Measurements from ENCODE around the gene KRT72.
A peak's percentile ranks its signal among the peaks of the same experiment; 100 is the strongest.

Gene KRT72

DNA sequence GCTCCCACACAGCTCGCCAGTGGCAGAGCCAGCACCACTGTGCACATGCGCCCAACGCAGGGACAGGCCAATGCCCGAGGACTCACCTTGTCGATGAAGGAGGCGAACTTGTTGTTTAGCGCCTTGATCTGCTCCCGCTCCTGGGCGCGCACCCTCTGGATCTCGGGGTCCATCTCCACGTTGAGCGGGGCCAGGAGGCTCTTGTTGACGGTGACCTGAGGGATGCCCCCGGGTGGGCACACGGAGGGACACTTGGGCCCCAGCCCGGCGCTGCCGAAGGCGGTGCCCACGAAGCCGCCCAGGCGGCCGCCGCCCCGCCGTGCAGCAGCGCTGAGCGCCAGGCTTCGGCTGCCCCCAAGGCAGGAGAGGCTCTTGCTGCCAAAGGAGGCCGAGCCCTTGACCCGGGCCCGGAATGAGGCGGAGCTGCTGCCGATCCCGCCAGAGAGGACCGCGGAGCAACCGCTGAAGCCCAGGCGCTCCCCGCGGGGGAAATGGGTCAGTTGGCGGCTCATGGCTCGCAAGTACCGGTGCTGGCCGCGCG is at the start of gene KRT72:
TSS of gene KRT72 (minus strand) at position 523 of the 541 bp plus-strand sequence. CDS start at position 512, 11 bp downstream.
- no peak for DNase-seq (ENCODE audit: low read depth)

DNA sequence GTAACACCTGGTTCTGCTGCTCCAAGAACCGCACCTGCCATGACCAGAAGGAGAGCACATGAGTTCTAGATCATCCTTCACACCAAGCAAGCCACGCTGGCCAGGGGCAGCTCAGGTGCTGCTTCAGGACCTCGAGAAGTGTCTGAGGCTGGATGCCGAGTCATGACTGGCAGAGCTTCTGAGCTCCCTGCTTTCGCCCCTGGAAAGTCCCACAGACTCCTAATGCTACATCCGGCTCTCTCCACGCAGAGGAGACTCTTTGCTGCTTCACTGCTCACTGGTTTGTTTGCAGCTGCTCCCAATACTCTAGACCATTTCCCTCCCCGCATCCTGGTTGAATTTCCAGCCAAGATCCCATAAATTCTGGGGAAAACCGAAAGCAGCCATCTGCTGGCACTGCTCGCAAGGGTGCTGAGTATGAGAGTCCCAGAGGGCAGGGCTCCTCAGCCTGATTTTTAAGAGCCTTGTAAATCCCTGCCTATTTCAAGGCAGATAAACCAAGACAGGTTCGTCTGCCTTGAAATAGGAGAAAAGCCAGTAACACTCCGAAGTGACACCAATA is 49.3 kb upstream of the KRT72 start:
- DNase-seq (ENCODE audit: low read depth): peak; percentile 3

DNA sequence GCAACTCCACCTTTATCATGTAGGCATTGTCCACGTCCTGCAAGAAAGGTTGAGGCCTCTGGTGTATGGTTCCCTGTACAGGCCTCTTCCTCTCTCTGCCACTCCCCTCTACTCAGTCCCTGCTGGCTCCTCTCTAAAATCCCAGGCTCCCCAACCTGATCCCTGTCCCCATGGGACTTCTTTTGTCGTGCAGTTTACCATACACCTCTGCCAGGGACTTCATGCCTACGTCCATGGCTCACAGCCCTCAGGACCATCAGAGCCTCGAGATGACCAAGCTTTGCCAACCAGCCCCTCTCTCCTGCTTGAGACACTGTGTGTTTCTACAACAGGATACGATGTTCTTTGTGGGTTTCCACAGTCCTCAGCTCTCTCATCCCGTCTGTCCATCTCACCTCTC is 47.8 kb upstream of the KRT72 start:
- no peak for DNase-seq (ENCODE audit: low read depth)

DNA sequence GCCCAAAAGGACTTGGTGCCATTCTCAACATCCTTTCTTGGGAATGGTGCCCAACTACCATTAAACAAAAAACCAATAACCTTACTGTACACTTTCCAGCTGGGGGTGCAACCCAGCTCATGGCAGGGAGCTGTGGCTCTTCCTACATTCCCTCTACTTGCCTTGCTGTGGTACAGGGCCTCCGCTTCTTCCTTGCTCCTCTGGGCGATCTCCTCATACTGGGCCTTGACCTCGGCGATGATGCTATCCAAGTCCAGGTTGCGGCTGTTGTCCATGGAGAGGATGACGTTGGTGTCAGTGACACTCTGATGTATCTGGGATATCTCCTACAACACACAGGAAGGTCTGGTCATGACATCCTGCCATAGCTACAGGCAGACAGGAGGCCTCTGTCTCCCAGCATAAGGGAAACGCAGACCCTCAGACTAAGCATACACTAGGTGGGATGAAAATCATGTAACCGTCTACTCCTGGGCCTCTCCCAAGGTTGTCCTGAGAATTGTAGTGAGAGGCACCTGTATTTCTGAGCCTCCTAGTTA is 46.8 kb upstream of the KRT72 start:
- no peak for DNase-seq (ENCODE audit: low read depth)

DNA sequence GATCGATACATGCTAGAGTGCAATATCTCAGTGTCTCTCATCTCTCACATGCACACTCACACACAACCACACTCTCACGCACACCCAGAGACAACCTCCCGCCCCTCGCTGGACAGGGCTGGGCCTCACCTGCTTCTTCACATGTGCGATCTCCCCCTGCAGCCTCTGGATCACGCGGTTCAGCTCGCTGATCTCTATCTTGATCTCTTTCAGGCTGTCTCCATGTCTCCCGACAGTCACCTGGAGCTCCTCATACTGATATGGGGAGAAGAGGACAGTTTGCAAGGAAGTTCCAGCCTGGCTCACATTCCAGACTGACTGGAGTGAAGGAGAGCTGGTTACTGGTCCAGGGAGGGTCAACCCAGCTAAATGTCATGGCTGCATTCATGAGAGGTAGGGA is 46.3 kb upstream of the KRT72 start:
- no peak for DNase-seq (ENCODE audit: low read depth)

DNA sequence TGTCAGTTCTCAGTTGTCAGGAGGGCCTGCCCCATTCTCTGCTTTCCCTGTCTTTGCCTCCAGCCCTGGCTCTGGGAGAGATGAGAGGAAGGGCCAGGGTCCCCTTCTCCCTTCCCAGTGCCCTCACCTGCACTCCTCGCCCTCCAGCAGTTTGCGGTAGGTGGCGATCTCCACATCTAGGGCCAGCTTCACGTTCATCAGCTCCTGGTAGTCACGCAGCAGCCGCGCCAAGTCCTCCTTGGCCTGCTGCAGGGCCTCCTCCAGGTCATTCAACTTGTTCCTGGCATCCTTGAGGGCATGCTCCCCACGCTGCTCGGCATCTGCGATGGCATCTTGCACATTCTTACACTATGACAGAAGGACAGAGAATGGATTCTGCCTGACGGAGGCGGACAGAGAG is 45.4 kb upstream of the KRT72 start:
- DNase-seq (ENCODE audit: low read depth): no peak

DNA sequence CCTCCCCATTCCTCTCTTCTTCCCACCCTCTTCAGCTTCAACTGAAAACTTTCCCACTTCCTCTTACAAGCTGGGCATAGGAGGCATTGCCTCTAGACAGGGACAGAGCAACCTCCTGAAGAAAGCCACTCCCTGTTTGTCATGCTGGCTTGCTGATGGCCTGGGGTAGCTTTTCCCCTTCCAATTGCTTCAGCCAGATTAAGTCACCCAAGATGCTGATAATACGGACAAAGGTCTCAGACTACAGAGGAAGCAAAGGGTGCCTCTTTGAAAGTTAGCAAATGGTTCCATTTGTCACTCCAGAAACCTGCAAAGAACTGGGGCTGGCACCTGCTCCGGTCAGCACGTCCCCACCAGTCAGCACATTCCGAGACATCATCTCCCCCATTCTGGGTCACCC is 44.7 kb upstream of the KRT72 start:
- no peak for DNase-seq (ENCODE audit: low read depth)

DNA sequence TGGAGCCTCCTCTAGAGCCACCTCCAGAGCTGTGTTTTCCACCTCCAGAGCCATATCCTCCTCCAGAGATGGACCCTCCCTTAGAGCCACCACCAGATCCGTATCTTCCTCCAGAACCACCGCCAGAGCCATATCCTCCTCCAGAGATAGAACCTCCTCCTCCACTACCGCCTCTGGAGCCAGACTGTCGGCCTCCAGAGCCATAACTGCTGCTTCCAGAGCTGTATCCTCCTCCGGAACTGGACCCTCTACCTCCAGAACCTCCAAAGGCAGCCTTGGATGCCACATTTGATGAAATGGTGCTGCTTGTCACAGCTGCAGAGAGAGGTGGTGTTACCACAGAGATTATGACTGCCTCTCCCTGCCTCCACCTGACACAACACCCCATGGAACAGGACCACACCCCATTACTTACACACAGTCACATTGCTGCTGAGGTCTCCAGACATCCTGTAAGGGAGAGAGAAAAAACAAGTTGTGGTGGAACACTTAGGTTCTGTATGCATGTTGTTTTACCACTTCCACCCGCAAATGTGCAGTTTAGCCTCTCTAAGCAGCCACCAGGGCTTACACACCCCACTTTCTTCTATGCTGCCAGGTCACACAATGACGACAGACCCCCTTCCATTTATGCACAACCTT is 44.0 kb upstream of the KRT72 start:
- DNase-seq (ENCODE audit: low read depth): no peak

DNA sequence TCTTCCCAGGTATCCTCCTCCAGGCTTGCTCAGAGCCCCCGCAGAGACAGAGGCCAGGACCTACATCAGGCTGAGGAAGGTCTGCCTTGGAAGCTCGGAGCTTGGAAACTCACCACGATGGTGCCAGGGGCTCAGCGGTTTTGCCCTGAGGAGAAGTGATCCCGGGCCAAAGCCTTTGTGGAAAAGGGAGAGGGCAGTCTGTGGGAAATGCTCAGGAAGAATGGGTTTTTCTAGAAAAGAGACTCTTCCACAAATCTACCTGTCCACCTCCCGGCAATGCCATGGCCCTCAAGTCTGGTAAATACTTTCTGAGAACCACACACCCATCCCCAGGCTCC is 42.8 kb upstream of the KRT72 start:
- DNase-seq (ENCODE audit: low read depth): no peak

DNA sequence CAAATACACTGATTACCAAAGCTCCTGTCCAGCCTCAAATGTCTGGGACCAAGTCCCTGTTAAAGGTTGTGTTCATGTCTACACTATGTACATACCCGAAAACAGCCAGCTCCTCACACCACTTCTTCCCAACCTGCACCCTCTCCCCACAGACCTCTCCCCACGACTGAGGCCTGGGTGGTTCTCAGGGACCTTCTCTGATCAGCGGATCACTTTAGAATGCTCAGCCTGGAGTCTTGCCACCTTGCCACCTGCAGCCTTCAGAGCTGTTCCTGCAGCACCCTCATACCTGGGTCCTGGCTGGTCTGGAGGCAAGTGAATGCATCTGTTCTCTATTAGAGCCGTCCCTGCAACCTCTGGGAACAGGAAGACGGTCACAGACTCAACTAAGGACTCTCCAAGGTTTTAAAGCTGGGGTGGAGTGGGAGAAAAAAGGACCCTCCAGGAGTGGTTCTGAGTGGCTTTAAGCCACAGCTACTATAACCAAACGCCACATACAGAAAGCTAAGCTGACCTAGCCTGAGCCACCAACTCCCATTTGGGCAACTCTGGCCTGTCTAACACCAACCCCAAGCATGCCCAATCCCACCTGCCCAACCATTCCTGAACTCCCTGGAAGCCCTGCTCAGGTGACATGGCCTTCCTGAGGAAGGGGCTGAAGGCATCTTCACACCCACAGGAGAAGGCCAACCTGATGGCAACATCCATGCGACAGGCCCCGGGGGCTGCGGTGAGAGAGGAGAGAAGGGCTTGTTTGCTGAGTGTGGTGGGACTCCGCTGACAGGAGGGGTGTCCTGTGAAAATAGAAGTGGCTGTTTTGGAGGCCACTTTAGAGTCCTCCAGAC is 42.2 kb upstream of the KRT72 start:
- no peak for DNase-seq (ENCODE audit: low read depth)

DNA sequence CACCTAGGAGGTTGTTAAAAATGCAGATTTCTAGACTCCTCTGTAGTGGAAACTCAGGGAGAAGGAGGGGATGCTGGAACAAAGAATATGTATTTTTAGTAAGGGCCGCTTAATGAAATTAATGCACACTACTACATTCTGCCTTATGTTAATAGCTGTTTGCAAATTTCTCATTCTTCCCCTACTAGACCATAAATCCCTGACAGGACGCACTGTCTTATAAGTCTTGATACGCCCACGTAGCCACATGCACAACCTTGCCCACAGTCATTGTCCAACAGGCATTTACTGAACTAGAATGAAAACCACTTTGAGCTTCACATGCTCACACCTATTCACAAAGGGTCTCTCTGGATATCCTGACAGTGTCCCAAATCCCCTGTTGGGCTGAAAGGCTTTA is 40.2 kb upstream of the KRT72 start:
- DNase-seq (ENCODE audit: low read depth): no peak

DNA sequence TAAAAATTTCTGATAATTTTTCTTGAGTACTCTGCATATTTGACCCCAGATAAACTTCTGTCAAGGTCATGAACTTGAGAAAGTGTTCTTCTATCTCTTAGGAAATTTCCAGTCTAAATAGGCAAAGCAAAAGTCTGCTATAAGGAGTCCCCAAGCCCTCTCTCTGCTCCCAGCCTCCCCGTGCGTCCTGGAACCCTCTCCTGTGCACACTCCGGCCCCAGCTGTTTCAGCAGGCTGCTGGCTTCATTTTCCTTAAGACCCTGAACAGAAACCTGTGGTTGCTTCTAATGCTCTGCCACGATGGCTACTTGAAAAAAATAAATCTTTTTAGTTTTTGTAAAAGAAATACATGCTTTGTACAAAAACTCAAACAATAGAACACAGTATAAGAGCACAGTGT is 36.0 kb upstream of the KRT72 start:
- no peak for DNase-seq (ENCODE audit: low read depth)

DNA sequence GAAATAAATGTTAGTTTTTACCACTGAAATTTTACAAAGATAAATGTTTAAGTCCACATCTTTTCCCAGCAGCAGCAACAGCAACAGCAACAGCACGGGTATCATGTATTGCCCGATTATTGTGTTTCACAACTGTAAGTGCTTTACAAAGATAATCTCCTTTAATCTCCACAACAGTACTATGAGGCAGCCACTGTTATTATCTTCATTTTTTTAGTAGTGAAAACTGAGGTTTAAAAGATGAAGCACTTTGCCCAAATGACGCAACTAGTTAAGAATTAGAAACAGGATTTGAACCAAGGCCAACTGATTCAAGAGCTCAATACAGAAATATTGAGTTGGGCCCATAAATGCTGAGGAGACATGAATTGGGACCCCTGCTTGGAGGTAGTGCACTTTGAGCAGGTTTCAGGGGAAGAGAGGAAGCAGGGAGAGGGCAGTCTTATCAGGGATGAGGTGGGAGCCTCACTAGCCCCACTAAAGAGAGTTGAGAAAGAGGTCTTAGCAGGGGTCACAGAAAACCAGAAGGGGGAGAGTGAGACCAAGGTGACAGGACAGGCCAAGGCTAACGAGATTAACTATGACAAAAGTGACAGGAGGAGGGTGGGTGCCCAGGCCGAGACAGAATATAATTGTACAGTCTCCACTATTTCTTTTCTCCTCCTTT is 35.5 kb upstream of the KRT72 start:
- DNase-seq (ENCODE audit: low read depth): no peak

DNA sequence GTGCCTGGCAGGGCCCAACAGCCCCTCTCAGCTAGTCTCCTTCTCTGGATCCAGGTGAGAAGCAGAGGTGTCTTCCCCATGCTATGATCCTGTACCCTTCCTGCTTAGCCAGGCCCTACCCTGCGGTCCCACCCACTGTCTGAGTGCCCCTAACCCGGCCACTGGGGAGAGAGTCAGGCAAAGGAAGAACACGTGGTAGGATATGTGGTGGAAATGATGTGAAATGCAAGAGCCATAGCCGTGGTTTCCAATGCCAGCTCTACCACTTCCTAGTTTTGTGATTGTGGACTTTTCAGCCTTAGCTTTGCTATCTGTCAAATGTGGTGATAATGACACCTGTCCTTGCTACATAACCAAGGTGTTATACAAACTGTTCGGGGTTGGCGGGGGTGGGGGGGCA is 34.9 kb upstream of the KRT72 start:
- no peak for DNase-seq (ENCODE audit: low read depth)

DNA sequence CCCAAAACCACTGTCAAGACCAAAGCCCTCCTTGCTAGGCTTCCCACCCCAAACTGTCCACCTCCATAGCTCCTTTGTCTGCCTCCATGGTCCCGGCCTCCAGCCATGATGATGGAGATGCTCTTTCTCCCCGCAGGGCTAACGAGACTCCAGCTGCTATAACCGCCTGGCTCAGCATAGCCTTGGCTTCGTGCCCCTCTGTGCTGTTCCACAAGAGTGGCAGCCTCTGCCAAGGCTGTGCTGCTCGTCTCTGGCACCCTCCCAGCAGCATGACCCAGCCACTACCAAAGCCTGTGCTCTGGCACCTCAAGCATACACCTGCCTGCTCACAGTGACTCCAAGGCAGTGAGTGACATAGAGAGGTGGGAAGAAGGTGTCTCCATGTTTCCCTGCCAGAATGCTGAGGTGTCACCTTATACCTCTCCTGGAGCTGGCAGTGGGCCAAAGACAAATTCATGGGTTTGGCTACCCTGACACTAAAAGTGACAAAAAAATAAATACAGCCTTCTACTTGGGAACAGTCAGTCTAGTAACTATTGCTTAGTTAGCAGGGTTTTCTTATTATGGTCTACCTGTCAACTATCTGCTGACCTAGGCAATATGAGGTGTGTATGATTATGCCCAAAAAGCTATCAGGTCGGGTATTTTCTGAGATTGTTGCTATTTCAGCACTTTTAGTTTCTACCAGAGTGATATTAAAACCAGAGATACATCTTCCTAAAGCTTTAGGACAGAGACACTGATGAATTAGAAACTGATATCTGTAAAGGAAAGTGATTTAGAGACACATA is 33.2 kb upstream of the KRT72 start:
- no peak for DNase-seq (ENCODE audit: low read depth)

DNA sequence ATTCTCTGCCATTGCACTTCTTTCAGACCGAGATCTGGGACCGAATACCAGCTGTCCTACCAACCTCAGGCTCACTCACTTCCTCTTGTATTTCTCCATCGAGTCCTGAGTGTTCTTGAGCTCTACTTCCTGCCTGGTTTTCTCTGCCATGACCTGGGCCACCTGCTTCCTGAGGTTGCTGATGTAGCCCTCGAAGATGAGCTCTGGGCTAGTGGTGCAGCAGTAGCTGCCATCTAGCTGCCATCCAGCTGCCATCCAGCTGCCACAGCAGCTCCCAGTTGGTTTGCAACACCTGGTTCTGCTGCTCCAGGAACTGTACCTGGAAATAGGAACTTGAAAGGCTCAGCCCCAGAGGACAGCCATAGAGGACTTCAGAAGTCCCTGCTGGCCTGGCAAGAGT is 32.1 kb upstream of the KRT72 start:
- no peak for DNase-seq (ENCODE audit: low read depth)

DNA sequence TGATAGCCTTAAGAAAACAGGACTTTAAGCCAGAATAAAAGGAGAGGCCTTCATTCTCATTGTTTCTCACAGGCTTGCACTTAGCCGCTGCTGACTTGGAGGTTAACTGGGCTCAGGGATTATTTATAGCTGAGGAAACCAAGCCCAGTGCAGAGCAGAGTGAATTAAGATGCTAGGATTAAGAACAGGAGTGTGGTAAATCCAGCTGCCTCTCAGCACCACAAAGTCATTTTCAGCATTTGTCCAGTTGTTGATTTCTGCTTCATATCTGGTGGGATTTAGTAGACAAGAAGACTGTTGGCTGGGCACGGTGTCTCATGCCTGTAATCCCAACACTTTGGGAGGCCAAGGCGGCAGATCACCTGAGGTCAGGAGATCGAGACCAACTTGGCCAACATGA is 31.4 kb upstream of the KRT72 start:
- no peak for DNase-seq (ENCODE audit: low read depth)

DNA sequence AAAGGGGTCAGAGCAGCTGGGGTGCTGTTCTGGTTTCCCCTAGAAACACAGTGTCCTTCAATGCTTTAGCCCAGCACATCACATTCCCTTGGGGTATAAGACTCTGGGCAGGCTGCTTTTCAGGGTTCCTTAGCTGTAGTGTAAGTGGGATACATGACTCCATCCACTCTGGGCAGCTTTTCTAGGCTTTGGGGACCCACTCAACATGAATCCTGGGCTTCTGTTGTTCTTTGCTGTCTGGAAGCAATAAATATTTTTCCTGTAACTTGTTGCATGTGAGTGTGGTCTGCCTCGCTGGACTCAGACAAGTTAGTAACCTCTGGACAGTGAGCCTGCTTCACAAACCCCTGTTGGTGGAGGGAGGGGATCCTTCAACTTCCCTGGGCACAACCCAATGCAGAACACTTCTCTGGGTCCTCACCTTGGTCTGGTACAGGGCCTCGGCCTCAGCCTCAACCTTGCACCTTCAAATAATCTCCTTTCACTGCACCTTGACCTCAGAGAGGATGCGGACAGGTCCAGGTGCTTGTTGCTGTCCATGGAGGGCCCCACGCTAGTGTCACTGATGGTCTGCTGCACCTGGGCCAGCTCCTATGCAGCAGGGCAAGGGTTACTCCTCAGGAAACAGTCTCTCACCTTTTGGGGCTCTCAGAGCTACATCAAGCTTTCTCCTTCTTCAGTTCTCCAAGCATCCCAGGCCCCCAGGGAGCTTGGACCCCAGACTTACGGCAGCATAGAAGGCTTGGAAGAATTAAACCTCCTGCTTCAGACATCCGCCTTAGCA is 30.6 kb upstream of the KRT72 start:
- DNase-seq (ENCODE audit: low read depth): no peak

DNA sequence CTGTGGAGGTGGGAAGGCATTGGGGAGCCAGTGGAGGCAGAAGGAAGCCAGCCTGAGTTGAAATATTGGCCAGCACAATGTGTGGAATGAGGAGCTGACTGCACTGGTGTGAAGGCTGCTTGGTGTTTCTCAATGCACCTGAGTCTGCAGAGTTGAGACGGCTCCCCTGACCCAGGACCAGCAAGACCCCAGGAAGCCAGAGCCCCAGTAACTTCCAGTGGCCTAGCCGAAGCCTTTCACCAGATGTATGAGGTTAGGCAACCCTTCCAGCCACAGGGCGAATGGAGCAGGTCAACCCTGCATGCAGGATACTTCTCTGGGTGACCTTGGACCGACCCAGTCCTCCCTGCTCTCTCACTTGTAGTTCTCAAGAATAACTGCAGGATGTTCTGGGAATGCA is 30.0 kb upstream of the KRT72 start:
- no peak for DNase-seq (ENCODE audit: low read depth)

DNA sequence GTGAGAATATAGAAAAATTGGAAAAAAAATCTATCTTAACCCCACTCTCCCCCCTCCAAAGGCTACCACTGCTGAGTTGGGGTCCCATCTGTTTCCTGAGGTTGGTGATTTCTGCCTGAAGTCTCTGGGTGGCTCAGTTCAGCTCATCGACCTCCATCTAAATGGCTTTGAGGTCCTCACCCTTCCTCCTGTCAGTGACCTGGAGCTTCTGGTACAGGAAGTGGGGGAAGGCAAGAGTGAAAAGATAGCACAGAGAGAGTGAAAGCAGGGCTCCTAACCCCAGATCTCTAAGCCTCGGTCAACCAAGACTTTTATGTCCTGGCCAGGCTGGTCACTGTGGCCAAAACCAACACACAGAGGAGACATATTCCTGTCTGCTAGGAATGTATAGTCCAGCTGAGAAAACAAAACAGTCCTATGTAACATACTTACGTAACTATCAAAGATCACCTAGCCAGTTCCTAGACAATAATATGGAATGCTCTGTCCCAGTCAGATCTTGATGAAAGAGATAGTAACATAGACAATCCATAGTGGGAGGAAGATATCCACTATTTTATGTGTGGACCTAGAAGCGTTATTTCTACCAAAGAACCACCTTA is 29.4 kb upstream of the KRT72 start:
- no peak for DNase-seq (ENCODE audit: low read depth)
